ENCODE results near the gene MIPEP. TPM values are rescaled to one million over a fixed set of nuclear protein-coding genes. Genes with fewer than 3 reads are reported as not detected.
"Not testable (repeated sequence)": the region's sequence is repeated elsewhere in the genome, so short reads cannot be mapped to it uniquely, and the experiment has no call there.

The MIPEP gene
- total RNA-seq, 1 donor from 2014 or later = 9.9 TPM

GRCh38 chr13:23880493-23881401 is 8.5 kb downstream of the MIPEP start:
- H3K27me3 Mint-ChIP-seq (ENCODE audit: low read depth); H3K9me3 Mint-ChIP-seq; DNase-seq (ENCODE audit: low spot score); intact Hi-C loops (cut with micrococcal nuclease); H3K4me1 Mint-ChIP-seq (ENCODE audit: low read depth); H3K36me3 Mint-ChIP-seq (ENCODE audit: low read depth); H3K27ac Mint-ChIP-seq; H3K4me3 Mint-ChIP-seq (ENCODE audit: low read depth): not testable (repeated sequence)

DNA sequence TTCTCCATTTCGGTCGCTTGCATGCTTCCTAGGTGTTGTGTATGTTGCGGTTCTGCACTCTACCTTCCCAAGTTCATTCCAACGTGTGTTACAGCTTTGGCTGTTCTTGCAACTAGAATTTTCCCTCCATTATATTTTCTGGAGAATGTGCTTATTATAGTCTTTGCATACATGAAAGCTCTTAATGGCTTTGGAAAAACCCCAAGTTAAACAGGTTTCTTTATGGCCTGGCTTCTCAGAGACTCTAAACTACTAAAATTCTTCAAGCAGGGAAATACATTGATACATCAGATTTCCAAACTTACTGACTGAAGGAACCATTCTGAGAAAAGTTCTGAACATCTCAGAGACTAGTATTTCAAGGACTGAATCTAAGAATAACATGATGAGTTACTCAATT is 11.9 kb downstream of the MIPEP start:
- no peak overlapping the region for H3K27ac Mint-ChIP-seq
- no peaks in the 10 kb centered on the region for H3K27me3 Mint-ChIP-seq (ENCODE audit: low read depth)
- intact Hi-C loops (cut with micrococcal nuclease) = loop anchor here (2.0 kb wide), 1 partner anchor 22 kb away; no protein-coding TSS in a partner anchor
- no peak for DNase-seq (ENCODE audit: low spot score)
- H3K4me1 Mint-ChIP-seq (ENCODE audit: low read depth) = no peaks in the 10 kb centered on the region
- no peaks in the 10 kb centered on the region for H3K9me3 Mint-ChIP-seq
- H3K4me3 Mint-ChIP-seq (ENCODE audit: low read depth) = no peak overlapping the region
- no peaks in the 10 kb centered on the region for H3K36me3 Mint-ChIP-seq (ENCODE audit: low read depth)

GRCh38 chr13:23876265-23876664 is 12.9 kb downstream of the MIPEP start:
- no peaks in the 10 kb centered on the region for H3K36me3 Mint-ChIP-seq (ENCODE audit: low read depth)
- no peaks in the 10 kb centered on the region for H3K9me3 Mint-ChIP-seq
- no peaks in the 10 kb centered on the region for H3K27me3 Mint-ChIP-seq (ENCODE audit: low read depth)
- H3K4me1 Mint-ChIP-seq (ENCODE audit: low read depth) = no peaks in the 10 kb centered on the region
- intact Hi-C loops (cut with micrococcal nuclease) = loop anchor here (2.0 kb wide), 1 partner anchor 23 kb away; no protein-coding TSS in a partner anchor
- no peak overlapping the region for H3K27ac Mint-ChIP-seq
- no peak overlapping the region for H3K4me3 Mint-ChIP-seq (ENCODE audit: low read depth)
- no peak for DNase-seq (ENCODE audit: low spot score)

- no peaks in the 10 kb centered on the region for H3K27me3 Mint-ChIP-seq (ENCODE audit: low read depth)
- intact Hi-C loops (cut with micrococcal nuclease) = loop anchor here (1.0 to 5.0 kb wide), 2 partner anchors 154 to 405 kb away; no protein-coding TSS in a partner anchor
- H3K4me1 Mint-ChIP-seq (ENCODE audit: low read depth) = no peaks in the 10 kb centered on the region
- H3K4me3 Mint-ChIP-seq (ENCODE audit: low read depth) = no peak overlapping the region
- DNase-seq (ENCODE audit: low spot score) = no peak
- no peak overlapping the region for H3K27ac Mint-ChIP-seq
- no peaks in the 10 kb centered on the region for H3K36me3 Mint-ChIP-seq (ENCODE audit: low read depth)
- H3K9me3 Mint-ChIP-seq = no peaks in the 10 kb centered on the region
These were observed 17.5 kb downstream of the MIPEP start for GRCh38 chr13:23871616-23872220.

DNA sequence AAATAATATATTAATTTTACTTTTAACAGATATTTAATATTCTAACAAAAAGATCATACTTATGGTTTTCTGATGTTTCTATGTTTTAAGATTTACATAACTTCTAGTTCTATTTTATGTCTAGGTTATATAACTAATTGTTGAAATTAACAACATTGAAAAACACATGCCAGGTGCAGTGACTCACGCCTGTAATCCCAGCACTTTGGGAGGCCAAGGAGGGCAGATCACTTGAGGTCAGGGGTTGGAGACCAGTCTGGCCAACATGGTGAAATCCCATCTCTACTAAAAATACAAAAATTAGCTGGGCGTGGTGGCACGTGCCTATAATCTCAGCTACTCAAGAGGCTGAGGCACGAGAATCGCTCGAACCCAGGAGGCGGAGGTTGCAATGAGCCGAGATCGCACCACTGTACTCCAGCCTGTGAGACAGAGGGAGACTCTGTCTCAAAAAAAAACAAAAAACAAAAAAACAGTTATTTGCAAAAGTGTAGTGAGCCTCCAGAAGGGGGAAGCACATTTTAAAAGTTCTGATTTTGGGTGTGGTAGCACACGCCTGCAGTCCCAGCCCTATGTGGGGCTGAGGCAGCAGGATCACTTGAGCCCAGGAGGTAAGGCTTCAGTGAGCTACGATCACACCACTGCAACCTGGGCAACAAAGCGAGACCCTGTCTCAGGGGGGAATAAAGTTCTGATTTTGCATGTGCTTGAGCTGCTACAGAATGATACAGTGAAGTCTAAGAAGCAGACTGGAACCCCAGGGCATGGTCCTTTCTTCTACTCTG is 18.7 kb downstream of the MIPEP start:
- H3K27ac Mint-ChIP-seq = no peak overlapping the region
- no peaks in the 10 kb centered on the region for H3K27me3 Mint-ChIP-seq (ENCODE audit: low read depth)
- H3K4me1 Mint-ChIP-seq (ENCODE audit: low read depth) = no peaks in the 10 kb centered on the region
- H3K9me3 Mint-ChIP-seq = no peaks in the 10 kb centered on the region
- no peak overlapping the region for H3K4me3 Mint-ChIP-seq (ENCODE audit: low read depth)
- intact Hi-C loops (cut with micrococcal nuclease) = loop anchor here (5.0 kb wide), 1 partner anchor 153 kb away; no protein-coding TSS in a partner anchor
- no peaks in the 10 kb centered on the region for H3K36me3 Mint-ChIP-seq (ENCODE audit: low read depth)
- no peak for DNase-seq (ENCODE audit: low spot score)

DNA sequence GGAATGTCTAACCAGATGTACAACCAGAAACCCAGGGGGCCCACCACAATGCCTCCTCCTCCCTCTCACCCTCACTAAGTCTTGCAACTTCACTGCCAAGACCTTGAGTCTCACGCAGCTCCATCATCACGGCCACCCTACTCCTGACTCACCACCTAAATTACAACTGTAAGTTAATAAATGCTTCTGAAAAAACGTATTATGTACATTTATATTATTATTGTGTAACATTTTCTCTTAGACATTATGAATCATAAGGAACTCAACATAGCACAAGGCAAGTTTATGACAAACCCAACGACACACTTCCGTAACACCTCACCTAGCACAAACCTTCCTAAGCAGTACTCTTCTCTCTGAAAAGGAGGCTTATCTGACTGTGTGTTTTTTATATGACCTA is 20.7 kb downstream of the MIPEP start:
- no peak overlapping the region for H3K4me3 Mint-ChIP-seq (ENCODE audit: low read depth)
- H3K27me3 Mint-ChIP-seq (ENCODE audit: low read depth) = no peaks in the 10 kb centered on the region
- no peaks in the 10 kb centered on the region for H3K36me3 Mint-ChIP-seq (ENCODE audit: low read depth)
- no peaks in the 10 kb centered on the region for H3K9me3 Mint-ChIP-seq
- peaks cover 2% of the 10 kb centered on the region for H3K4me1 Mint-ChIP-seq (ENCODE audit: low read depth)
- intact Hi-C loops (cut with micrococcal nuclease) = no loop called here
- no peak overlapping the region for H3K27ac Mint-ChIP-seq
- DNase-seq (ENCODE audit: low spot score) = no peak

DNA sequence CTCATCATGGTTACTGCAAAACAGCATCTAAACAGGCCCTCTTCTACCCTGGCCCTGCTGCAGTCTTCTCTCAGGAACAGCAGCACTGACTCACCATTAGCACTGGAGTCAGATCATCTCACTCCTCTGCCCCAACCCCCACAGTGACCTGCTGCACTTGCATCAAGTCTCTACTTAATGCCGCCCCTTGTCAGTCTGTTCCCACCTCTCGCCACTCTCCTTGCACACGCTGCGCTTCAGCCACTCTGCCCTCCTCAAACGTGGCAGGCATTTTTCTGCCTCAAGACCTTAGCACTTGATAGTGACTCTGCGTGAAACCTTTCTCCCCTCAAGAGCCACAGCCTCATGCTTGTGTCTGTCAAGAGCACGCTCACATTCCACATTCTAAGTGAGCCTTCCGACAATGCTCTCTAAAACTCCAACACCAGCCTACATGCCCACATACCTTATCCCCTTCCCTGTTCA is 22.1 kb downstream of the MIPEP start:
- peaks cover 2% of the 10 kb centered on the region for H3K4me1 Mint-ChIP-seq (ENCODE audit: low read depth)
- no peak overlapping the region for H3K4me3 Mint-ChIP-seq (ENCODE audit: low read depth)
- intact Hi-C loops (cut with micrococcal nuclease) = no loop called here

DNA sequence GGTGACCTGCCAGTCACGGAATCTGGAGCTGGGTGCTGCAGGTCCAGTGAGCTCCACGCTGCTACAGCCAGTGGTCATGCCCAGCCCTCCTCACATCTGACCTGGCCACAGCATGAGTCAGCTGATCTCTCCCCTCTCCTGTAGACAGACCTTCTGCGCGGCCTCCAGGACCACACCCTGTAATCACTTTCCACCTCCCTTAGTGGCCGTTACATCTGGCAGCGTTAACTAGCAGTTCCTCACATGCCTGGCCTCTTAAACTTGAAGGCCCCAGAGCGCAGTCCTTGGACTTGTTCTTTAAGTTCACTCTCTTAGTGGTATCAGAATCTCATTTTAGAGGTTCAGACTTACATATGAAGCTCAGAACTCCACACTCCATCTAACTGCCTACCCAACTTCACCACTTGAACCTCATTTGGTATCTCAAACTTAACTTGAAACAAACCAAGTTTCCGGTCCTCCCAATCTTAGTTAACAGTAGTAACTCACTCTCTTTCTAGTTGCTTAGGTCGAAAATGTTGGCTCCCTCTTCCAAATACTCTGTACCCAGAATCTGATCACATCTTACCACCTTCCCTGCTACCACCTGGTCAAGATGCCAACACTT is 22.7 kb downstream of the MIPEP start:
- H3K36me3 Mint-ChIP-seq (ENCODE audit: low read depth) = no peaks in the 10 kb centered on the region
- H3K27ac Mint-ChIP-seq = no peak overlapping the region
- intact Hi-C loops (cut with micrococcal nuclease) = no loop called here
- H3K4me1 Mint-ChIP-seq (ENCODE audit: low read depth) = peaks cover 2% of the 10 kb centered on the region
- H3K4me3 Mint-ChIP-seq (ENCODE audit: low read depth) = no peak overlapping the region
- no peaks in the 10 kb centered on the region for H3K9me3 Mint-ChIP-seq
- H3K27me3 Mint-ChIP-seq (ENCODE audit: low read depth) = no peaks in the 10 kb centered on the region
- DNase-seq (ENCODE audit: low spot score) = no peak

More for the DNA sequence above, 22.1 kb downstream of the MIPEP start:
- Mint-ChIP-seq H3K27me3 (ENCODE audit: low read depth) (no peaks in the 10 kb centered on the region), H3K36me3 (ENCODE audit: low read depth) (no peaks in the 10 kb centered on the region), H3K27ac (no peak overlapping the region), H3K9me3 (no peaks in the 10 kb centered on the region)
- DNase-seq (ENCODE audit: low spot score) = no peak

DNA sequence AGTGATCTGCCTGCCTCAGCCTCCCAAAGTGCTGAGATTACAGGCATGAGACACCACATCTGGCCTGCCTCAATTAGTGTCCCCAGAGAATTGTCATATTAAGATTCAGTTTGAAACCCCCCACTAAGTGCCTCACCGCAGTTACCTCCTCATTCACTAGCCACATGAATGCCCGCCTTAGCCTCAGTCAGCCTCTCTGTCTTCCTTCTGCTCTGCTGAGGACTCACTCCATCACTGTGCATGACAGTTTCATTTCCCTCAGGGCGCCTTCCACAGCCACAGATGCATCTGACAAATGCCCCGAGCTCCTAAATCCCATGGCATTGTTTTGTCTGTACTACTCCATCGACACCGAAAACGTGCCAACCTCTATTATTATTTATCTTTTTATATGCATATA is 23.3 kb downstream of the MIPEP start:
- H3K27me3 Mint-ChIP-seq (ENCODE audit: low read depth) = no peaks in the 10 kb centered on the region
- peaks cover 2% of the 10 kb centered on the region for H3K4me1 Mint-ChIP-seq (ENCODE audit: low read depth)
- H3K9me3 Mint-ChIP-seq = no peaks in the 10 kb centered on the region
- intact Hi-C loops (cut with micrococcal nuclease) = no loop called here
- H3K27ac Mint-ChIP-seq = no peak overlapping the region
- no peak overlapping the region for H3K4me3 Mint-ChIP-seq (ENCODE audit: low read depth)
- H3K36me3 Mint-ChIP-seq (ENCODE audit: low read depth) = no peaks in the 10 kb centered on the region
- no peak for DNase-seq (ENCODE audit: low spot score)

DNA sequence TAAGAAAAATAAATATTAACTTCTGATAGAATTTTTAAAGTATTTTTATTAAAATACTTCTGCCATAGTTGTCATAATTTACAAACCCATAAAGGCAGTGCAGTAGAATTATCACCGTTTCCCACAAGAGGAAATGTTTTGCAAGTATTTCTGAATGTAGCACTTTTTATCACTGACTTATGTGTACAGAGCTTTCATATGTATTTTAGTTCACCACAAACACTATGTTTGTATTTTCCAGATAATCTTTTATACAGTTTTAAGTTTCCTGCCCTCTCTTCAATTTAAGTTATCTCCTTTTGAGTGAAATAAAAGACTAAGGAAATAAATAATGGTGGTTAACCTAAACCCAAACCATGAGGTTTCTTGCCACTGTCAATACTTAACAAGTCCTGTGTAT is 24.2 kb downstream of the MIPEP start:
- DNase-seq (ENCODE audit: low spot score) = no peak
- no peaks in the 10 kb centered on the region for H3K36me3 Mint-ChIP-seq (ENCODE audit: low read depth)
- no peak overlapping the region for H3K27ac Mint-ChIP-seq
- H3K4me1 Mint-ChIP-seq (ENCODE audit: low read depth) = peaks cover 2% of the 10 kb centered on the region
- no peaks in the 10 kb centered on the region for H3K9me3 Mint-ChIP-seq
- intact Hi-C loops (cut with micrococcal nuclease) = no loop called here
- no peak overlapping the region for H3K4me3 Mint-ChIP-seq (ENCODE audit: low read depth)
- H3K27me3 Mint-ChIP-seq (ENCODE audit: low read depth) = no peaks in the 10 kb centered on the region

DNA sequence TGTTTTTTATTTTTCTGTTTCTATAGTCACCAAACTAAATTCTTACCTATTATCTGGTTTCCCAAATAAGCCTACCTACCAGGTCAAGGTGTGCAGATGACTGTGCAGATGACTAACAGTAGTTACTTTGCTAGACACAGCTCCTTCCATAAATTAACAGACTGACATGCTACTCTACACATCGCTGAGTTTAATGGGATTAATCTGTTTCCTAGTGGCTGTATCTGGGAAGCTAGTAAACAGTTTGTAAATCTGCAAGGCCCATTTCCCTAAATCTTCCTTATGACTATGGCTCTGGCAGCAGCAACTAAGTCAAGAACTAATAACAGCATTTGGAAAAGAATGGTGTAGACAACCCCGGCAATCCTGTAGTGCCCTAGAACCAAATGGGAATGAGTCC is 27.9 kb downstream of the MIPEP start:
- H3K4me1 Mint-ChIP-seq (ENCODE audit: low read depth) = peaks cover 6% of the 10 kb centered on the region
- no peak overlapping the region for H3K4me3 Mint-ChIP-seq (ENCODE audit: low read depth)
- intact Hi-C loops (cut with micrococcal nuclease) = no loop called here
- no peak for DNase-seq (ENCODE audit: low spot score)
- no peaks in the 10 kb centered on the region for H3K9me3 Mint-ChIP-seq
- H3K36me3 Mint-ChIP-seq (ENCODE audit: low read depth) = no peaks in the 10 kb centered on the region
- H3K27me3 Mint-ChIP-seq (ENCODE audit: low read depth) = no peaks in the 10 kb centered on the region
- H3K27ac Mint-ChIP-seq = no peak overlapping the region

DNA sequence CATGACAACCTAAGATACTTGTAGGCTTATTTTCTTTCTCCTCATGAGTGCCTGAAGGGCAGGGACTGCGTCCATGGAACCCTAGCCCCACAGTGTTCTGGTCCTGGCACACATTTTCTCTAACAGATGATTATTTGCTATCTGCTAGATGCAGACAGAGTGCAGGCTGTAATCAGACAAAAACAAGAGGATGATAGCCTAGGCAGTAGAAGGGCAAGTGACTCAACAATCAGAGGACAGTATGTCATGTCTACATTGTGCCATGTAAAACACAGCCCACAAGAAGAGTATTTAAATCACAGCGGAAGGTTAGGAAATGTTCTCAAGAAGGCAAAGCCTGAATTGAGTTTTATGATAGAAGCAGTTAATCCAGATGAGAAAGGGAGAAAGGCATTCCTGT is 29.3 kb downstream of the MIPEP start:
- H3K9me3 Mint-ChIP-seq = no peaks in the 10 kb centered on the region
- H3K27me3 Mint-ChIP-seq (ENCODE audit: low read depth) = no peaks in the 10 kb centered on the region
- H3K4me3 Mint-ChIP-seq (ENCODE audit: low read depth) = no peak overlapping the region
- peaks cover 4% of the 10 kb centered on the region for H3K4me1 Mint-ChIP-seq (ENCODE audit: low read depth)
- no peak for DNase-seq (ENCODE audit: low spot score)
- intact Hi-C loops (cut with micrococcal nuclease) = no loop called here
- H3K27ac Mint-ChIP-seq = no peak overlapping the region
- no peaks in the 10 kb centered on the region for H3K36me3 Mint-ChIP-seq (ENCODE audit: low read depth)

All from activated T-helper 2 cell treated with anti-CD3 and anti-CD28 coated beads, Interferon-gamma antibody, Interleukin-2, Interleukin-4, amounts not matched to agents 10 μg/mL and 5 μg/mL and 100 μg/mL, durations not matched to agents 14 hours and 24 hours and 36 hours (primary cell).